Measurements from ENCODE around the gene UBN1.

The UBN1 gene

DNA sequence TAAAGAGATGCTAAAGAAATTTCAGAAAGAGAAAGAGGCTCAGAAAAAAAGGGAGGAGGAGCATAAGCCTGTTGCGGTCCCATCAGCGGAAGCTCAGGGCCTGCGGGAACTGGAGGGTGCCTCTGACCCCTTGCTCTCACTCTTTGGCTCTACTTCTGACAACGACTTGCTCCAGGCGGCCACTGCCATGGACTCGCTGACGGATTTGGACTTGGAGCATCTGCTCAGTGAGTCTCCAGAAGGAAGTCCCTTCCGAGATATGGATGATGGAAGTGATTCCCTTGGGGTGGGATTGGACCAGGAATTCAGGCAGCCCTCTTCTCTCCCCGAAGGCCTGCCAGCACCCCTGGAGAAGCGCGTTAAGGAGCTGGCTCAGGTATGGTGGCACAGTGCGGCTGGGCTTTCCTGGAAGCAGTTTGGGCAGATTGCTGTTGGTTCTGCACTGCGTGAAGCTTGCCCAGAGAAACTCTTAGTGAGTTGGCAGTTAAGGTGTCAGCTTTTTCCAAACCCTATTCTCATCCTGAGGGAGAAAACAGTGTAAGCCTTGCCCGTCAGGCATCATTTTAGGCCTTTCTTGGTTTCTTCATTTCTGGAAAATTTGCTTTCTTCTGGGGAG is 13.6 kb downstream of the UBN1 start:
- no peak for DNase-seq (ENCODE audit: low read depth in 2 of 2)

DNA sequence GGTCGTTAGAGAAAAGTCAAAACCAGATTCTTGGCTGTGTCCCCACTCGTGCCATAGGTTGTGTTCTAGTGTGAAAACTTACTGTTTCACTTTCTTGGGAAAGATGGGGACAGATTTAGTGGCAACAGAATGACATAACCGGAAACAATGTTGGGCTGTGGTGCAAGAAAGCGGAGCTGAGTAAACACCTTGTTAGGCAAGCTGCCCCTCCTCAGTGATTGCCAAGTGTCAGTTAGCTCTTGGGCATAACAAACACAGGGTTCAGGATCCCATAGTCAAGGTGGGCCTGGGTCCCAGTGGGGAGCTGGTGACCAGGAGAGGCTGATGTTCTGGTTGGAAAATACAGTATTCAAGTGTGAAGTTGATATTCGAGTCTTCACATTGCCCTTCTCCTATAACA is 15.4 kb downstream of the UBN1 start:
- no peak for DNase-seq (ENCODE audit: low read depth in 2 of 2)

DNA sequence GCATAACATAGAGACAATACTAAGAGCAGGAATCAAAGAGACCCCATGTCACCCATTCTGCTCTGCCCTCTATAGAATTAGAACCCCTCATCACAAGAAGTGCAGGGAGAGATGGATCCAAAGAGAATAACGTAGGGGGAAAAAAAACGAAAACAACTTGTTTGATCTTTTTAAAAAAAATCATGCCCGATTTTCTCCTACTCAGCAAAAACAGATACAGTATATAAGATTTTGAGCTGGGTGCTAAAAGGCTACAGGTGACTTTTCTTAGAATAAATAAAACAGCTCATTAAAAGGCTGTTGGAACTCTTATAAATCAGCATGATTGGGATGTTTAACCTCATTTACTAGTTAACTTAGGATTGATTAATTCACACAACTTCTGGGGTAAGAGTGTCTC is 17.4 kb downstream of the UBN1 start:
- DNase-seq (ENCODE audit: low read depth in 2 of 2) = no peak

DNA sequence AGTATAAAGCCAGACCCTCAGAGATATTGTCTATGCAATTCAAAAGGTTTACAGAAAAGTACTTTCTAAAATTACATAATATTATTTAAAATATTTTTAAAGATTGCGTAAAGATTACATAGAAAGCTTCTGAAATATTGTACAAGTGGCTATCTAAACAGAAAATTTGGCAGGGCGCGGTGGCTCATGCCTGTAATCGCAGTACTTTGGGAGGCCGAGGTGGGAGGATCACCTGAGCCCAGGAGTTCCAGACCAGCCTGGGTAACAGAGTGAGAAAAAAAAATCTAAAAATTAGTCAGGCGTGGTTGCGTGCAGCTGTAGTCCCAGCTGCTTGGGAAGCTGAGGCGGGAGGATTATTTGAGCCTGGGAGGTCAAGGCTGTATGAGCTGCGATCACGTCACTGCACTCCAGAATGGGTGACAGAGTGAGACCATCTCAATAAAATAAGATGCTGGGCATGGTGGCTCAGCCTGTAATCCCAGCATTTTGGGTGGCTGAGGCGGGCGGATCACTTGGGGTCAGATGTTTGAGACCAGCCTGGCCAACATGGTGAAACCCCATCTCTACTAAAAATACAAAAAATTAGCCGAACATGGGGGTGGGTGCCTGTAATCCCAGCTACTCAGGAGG is 18.1 kb downstream of the UBN1 start:
- DNase-seq (ENCODE audit: low read depth in 2 of 2) = no peak

DNA sequence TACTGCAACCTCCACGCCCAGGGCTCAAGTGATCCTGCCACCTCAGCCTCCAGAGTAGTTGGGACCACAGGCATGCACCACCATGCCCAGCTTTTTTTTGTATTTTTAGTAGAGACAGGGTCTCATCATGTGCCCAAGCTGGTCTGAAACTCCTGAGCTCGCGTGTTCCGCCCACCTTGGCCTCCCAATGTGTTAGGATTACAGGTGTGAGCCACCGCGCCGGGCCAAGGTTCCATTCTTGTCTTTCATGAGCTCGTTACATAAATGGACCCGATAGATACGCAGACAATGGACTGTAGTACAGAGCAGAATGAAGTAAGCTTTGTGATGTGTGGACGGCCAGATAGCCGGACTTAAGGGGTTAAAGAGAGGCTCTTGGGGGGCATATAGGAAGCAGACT is 19.3 kb downstream of the UBN1 start:
- no peak for DNase-seq (ENCODE audit: low read depth in 2 of 2)

DNA sequence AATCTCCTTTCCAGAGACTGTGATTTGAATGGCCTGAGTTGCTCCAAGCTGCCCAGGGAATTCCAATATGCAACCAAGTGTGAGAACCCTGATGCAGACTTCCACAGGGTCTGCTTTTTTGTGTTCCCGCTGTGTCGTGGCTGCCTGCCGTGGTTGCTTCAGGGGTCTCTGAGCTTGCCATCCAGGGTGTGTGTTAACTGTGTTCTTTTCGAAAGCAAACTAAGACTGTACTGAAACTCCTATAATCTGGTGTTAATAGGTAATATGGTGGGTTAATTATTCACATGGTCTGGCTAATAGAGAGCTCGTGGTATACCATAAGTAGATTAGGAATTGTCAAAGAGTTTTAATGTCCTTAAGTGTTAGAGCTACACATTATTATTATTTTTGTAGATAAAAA is 20.7 kb downstream of the UBN1 start:
- DNase-seq (ENCODE audit: low read depth in 2 of 2) = no peak

DNA sequence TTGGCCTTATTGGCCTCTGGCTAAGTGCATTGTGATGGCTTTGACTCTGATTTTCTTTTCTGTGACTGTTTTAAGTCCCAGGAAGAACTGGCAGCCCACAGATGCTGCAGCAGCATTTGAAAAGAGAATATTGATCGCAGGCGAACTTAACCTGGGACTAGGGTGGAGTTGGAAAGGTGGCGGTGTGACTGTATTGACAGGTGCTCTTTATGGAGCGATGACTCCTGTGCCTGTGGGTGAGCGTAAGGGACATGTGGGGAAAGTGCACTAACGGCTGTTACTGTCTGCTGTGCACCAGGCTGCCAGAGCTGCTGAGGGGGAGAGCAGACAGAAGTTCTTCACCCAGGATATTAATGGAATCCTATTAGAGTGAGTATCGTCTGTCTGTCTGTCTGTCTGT is 21.3 kb downstream of the UBN1 start:
- DNase-seq (ENCODE audit: low read depth in 2 of 2) = no peak

DNA sequence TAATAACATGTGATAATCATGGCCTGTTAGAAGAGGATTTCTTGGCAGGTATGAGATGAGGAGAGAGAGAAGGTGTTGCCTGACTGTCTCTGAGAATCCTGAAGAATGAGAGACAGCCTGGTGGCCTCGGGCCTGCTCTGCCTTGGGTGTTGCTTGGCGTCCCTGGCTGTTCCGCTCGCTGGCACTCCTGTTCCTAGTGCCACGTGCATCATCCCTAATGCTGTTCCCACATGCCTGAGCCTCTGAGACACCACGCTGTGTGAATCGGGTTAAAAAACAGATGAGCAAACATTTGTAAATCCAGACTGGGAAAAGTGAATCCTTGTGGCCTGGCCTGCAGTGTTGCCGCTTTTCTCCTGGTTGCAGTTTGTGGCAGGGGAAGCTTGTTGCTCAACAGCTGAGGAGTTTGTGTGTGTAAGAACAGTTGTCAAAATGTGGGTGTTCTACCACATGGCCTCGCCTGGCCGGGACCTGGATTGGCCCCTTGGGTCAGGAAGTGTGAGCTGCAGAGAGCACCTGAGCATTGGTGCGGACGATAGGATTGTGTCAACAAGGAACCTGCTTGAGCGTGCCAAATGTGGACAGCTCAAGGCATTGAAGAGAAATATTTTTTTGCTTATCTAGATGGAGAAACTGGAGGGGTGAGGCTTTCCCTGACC is 22.0 kb downstream of the UBN1 start:
- no peak for DNase-seq (ENCODE audit: low read depth in 2 of 2)

DNA sequence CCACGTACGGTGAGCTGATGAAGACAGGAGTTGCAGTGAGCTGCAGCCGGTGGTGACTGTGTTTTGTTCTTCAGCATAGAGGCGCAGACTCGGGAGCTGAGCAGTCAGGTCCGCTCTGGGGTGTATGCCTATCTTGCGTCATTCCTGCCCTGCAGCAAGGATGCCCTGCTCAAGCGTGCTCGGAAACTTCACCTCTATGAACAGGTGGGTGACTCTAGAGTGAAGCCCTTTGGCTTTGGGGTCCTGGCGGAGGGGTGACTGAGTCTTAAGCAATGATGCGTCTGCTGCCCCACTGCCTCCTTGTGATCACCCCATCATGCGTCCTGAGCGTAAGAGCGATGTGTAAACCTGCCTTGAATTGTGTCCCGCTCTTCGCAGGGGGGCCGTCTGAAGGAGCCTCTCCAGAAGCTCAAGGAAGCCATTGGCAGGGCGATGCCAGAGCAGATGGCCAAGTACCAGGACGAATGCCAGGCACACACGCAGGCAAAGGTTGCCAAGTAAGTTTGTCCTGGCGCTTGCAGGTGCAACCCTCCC is 22.9 kb downstream of the UBN1 start:
- DNase-seq (ENCODE audit: low read depth in 2 of 2) = no peak

DNA sequence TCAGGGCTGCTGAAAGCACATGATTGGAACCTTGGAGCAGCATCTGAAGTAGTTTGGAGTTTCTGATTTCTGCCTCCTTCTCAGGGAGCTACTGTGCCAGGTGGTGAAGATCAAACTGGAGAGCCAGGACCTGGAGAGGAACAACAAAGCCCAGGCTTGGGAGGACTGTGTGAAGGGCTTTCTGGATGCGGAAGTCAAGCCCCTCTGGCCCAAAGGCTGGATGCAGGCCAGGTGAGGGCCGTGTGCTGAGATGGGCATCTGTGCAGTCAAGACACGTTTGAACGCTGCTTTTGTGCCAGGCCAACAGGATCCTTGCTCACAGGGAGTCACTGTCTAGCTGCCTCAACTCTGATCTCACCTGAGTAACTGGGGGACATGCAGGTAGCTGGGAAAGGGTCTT is 23.8 kb downstream of the UBN1 start:
- no peak for DNase-seq (ENCODE audit: low read depth in 2 of 2)

DNA sequence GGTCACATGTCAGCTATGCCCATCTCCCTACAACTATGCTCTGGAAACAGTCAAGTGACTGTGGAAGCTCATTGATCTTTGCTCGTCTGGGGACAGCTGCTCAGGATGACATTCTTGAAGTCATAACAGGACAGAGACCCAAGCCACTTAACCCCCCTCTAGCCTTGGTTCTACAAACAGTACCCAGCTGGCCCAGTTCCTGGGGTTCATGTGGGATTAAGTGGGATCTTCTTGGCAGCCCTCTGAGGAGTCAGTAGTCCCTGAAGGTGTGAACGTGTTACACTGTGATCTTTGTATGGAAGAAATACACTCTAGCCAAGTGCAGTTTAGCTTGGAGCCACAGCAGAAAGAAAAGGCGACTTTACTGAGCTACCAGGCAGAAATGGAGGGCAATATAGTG is 25.8 kb downstream of the UBN1 start:
- DNase-seq (ENCODE audit: low read depth in 2 of 2) = no peak

DNA sequence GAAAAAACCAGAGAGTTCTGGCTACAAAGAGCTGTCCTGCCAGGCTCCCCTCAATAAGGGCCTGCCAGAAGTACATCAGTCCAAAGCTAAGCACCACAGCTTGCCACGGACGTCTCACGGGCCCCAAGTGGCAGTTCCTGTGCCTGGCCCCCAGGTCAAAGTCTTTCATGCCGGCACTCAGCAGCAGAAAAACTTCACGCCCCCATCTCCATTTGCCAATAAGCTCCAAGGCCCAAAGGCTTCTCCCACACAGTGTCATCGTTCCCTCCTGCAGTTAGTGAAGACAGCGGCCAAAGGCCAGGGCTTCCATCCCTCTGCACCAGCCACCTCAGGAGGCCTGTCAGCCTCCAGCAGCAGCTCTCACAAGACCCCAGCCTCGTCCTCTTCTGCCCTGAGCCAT is 27.4 kb downstream of the UBN1 start:
- DNase-seq (ENCODE audit: low read depth in 2 of 2) = no peak

DNA sequence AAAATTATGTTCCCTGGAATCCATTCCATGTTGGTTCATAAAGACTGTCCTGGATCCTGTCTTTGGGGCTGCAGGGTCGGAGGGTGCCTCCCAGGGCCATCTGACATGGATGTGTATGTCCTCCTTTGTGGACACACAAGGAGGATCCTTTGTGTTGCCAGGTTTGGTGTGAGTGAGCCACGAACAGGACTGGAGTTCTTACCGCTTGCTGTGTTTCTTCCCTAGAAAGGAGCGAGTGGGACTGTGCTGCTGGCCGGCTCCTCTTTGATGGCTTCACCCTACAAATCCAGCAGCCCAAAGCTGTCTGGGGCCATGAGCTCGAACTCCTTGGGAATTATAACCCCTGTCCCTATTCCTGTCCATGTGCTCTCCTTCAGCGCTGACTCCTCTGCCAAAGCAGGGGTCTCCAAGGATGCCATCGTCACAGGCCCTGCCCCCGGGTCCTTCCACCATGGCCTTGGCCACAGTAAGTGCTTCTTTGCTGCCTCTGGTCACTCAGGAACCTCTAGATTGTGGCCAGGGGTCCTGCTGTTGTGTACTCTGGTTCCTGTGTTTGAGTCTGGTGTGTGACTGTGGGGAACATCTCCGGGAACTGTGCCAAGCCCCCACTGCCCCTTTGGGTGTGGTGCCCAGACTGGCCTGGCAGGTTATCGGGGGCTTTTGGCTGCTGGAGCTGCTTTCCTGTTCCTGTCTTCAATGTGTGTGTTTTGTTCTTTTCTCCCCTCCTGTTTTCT is 29.5 kb downstream of the UBN1 start:
- DNase-seq (ENCODE audit: low read depth in 2 of 2) = no peak

DNA sequence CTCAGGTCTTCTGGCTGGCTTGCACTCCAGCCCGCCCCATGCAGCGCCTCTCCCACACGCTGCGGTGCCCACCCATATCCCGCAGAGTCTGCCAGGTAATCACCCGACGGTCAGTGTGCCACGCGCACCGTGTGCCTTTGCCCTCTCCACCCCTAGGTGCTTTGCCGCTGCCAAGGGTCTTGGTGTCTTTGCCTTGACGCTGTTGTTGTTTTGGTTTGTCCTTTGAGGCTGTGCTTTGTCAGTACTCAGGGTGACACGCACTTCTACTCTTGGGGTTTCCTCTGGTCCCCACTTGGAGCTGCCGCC is 30.1 kb downstream of the UBN1 start:
- no peak for DNase-seq (ENCODE audit: low read depth in 2 of 2)

DNA sequence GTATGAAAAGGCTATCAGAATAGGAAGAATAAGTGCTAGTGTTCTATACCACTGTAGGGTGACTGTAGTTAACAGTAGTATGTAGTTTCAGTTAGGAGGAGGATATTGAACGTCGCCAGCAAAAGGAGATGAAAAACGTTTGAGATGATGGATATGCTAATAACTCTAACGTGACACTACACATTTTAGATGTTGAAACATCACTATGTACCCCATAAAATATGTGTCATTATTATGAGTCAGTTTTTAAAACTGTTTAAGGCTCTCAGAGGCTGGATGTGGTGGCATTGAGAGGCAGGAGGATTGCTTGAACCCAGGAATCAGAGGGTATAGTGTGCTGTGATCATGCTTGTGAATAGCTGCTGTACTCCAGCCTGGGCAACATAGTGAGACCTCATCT is 31.8 kb downstream of the UBN1 start:
- no peak for DNase-seq (ENCODE audit: low read depth in 2 of 2)

DNA sequence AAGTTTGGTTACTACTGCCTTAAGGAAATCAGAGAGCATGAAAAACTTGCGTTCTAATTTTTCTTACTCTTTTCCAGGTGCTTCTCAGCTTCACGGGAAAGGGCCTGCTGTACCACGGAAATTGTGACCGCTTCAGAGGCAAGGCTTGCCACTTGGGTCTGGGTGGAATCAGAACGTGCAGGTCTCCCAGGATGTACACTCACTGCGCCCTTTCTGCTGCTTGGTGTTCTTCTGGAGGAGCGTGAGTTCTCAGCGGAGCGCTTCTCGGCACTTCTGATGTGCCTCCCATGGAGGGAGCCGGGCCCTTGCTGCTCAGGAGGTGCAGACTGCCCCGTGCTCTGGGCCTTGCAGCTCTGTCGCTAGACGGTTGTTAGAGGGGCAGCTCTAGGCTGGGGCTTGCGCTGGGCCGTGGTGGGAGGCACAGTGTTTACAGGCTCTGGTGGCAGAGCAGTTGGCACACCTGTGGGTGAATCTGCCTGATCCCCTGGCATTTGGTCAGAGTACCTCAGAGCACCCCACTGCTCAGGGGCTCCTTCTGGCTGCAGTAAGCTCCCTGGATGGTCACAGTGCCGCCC is 32.8 kb downstream of the UBN1 start:
- no peak for DNase-seq (ENCODE audit: low read depth in 2 of 2)

DNA sequence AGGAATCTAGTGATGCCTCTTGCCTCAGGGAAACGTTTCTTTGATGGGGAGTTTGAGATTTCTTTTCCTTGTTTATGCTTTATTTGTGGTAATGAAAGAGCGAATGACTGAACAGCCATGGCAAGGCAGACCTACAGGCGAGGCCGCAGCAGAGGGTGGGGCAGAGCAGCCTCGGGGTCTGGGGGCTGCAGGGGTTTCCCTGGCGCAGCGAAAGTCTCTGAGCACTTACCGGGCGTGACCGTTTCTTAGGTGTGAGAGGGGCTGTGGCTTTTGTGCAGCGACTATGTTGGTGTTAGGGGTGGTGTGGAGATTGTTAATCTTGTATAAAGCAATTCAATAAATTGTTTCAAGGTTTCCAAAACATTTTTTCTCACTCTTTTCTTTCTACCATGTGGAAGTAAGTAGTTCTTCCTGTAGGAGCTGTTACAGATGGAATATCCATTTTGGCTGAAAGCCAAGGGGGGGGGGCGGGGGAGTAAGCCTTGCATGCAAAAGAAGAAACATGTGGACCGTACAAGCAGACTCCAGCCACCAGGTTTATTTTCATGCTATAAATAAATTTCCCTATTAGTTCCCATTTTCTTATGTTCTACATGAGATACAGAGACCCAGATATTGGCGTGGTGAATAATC is 34.8 kb downstream of the UBN1 start:
- DNase-seq (ENCODE audit: low read depth in 2 of 2) = no peak

DNA sequence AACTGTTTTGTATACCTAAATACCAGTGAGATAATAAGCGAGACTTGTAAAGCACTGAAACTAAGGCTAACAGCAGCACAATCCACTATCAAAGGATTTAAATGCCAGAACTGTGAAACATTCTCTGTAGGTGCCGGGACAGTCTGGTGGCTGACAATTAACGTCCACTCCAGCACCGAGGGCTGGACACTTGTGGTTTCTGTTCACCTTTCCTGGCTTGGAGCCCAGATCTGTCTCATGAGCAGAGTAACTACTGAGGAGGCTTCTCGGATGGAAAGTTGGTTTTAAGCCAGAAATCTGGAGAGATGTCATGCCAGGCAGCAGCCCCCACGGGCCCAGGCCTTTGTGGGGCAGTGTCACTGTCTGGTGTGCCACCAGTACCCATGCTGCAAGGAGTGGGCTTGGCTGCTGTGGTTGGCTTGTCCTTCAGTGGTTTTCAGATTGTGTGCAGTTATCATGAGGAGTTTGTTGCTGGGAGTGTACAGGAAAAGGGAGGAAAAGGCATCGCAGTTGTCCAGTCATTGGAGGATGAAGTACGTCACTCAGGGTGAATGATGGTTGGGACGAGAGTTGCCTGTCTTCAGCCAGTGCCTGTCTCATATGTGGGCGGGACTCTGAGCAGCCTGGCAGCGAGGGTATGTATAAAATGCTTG is 35.5 kb downstream of the UBN1 start:
- no peak for DNase-seq (ENCODE audit: low read depth in 2 of 2)

DNA sequence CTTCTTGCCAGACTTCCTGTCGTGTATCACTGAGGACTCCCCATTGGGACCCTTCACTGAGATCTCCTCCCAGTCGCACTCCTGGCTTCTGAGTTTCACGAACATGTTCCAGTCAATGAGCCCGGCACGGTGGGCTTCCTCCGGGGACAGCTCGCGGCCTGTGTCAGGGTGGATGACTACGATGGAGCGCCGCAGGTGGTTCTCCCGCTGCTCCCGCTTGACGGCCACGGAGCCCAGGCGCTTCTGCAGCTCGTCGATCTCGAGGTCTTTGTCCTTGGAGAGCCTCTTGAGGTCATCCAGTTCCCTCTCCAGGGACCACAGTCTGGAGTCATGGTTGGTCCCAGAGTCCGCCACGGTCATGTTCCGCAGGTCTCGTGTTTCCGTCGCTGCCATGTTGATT is 36.2 kb downstream of the UBN1 start:
- DNase-seq (ENCODE audit: low read depth in 2 of 2) = no peak

DNA sequence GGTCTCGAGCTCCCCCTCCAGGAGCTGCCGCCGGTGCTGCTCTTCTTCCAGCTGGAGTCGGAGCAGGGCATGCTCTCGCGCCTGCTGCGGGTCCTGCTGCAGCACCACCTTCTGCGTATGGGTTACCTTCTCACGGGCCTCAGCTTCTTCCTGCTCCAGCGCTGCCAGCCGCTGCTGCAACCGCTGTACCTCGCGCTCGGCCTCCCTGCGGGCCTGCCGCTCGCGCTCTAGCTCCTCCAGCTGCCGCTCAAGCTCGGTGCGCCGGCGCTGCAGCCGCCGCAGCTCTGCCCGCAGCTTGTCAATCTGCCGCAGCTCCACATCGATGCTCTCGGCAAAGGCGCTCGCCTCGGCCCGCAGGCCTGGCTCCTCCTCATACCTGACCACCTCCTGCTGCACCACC is 36.9 kb downstream of the UBN1 start:
- DNase-seq (ENCODE audit: low read depth in 2 of 2) = no peak
